IPS-15b (cell line): ENCODE results near the gene WNT7B.

Experiments
- H3K27me3 ChIP-seq: one replicate; pipeline ENCODE4 v1.6.1; 2013; ENCODE audit warnings: low read length; ENCODE audit not compliant: control insufficient read depth, insufficient read depth
- H3K36me3 ChIP-seq: one replicate; pipeline ENCODE4 v1.6.1; 2013; ENCODE audit warnings: low read length; ENCODE audit not compliant: control insufficient read depth, insufficient read depth
- H3K4me1 ChIP-seq: one replicate; pipeline ENCODE4 v1.6.1; 2013; ENCODE audit warnings: mild to moderate bottlenecking, low read length; ENCODE audit not compliant: control insufficient read depth, insufficient read depth
- H3K4me3 ChIP-seq: one replicate; pipeline ENCODE4 v1.5.1; 2013; ENCODE audit warnings: low read depth, low read length
- H3K9ac ChIP-seq: one replicate; pipeline ENCODE4 v1.6.1; 2013; ENCODE audit warnings: low read depth, mild to moderate bottlenecking, low read length
- H3K9me3 ChIP-seq: one replicate; pipeline ENCODE4 v1.6.1; 2013; ENCODE audit warnings: mild to moderate bottlenecking, low read length; ENCODE audit not compliant: control insufficient read depth, insufficient read depth

Gene WNT7B

GRCh38 chr22:45965563-45965962, 11.4 kb downstream of the WNT7B start:
- Histone ChIP-seq H3K36me3 (no peaks in the 10 kb centered on the region), H3K4me1 (no peaks in the 10 kb centered on the region), H3K27me3 (peaks cover 19% of the 10 kb centered on the region)

DNA sequence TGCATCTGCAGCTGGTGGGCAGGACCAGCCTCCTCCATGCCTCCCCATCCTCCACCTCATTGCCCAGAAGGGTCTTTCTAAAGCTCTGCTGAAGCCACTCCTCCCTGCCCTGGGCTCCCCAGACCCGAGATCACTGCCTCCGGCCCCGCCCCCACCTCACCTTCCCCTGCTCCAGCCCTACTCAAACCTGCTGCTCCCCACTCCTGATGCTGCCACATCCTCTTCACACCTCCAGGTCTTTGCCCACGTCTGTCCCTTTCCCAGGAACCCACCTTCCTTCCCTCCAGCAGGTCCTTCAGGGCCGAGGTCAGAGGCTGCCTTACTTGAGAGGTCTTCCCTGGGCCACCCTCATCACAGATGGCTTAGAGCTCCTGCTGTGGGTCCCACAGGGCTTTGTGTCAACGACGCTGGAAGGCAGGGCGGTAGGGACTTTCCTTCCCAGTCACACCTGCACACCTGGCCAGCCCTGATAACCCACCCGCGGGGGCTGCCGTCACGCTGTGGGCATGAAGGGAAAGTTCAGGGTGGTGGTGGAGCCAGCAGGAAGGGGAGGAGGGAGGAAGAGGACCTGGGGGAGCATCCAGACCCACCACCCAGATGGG, 11.9 kb downstream of the WNT7B start:
- H3K9me3 ChIP-seq = no peaks in the 10 kb centered on the region
- no peaks in the 10 kb centered on the region for H3K4me1 ChIP-seq
- H3K4me3 ChIP-seq = no peak overlapping the region
- no peak overlapping the region for H3K9ac ChIP-seq
- no peaks in the 10 kb centered on the region for H3K36me3 ChIP-seq
- peaks cover 13% of the 10 kb centered on the region for H3K27me3 ChIP-seq

More at GRCh38 chr22:45965563-45965962, 11.4 kb downstream of the WNT7B start:
- Histone ChIP-seq H3K9me3 (no peaks in the 10 kb centered on the region), H3K4me3 (no peak overlapping the region), H3K9ac (no peak overlapping the region)

GRCh38 chr22:45964372-45964771, 12.6 kb downstream of the WNT7B start:
- Histone ChIP-seq H3K27me3 (peaks cover 7% of the 10 kb centered on the region), H3K4me1 (no peaks in the 10 kb centered on the region), H3K9me3 (no peaks in the 10 kb centered on the region), H3K9ac (no peak overlapping the region), H3K36me3 (no peaks in the 10 kb centered on the region), H3K4me3 (no peak overlapping the region)

DNA sequence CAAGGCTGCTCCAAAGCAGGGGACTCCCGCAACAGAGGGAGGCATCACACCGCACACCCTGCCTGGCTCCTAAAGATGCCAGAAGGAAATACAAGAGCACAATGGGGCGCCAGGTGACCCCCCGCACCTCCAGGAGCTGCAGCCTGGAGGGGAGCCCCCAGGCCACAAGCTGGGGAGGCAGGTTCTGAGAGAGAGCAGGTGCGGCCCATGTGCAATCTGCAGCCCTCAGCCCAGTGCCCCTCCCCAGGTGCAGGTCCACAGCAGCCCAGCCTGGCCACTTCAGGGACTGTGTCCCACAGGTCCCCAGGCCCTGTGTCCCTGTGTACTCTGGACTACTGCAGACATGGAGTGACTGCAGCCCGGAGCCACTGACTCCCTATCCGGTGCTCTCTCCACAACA, 13.1 kb downstream of the WNT7B start:
- H3K9me3 ChIP-seq = no peaks in the 10 kb centered on the region
- peaks cover 7% of the 10 kb centered on the region for H3K27me3 ChIP-seq
- H3K4me1 ChIP-seq = no peaks in the 10 kb centered on the region
- no peaks in the 10 kb centered on the region for H3K36me3 ChIP-seq
- H3K4me3 ChIP-seq = no peak overlapping the region
- no peak overlapping the region for H3K9ac ChIP-seq

GRCh38 chr22:45962756-45963324, 14.1 kb downstream of the WNT7B start:
- Histone ChIP-seq H3K4me3 (no peak overlapping the region), H3K27me3 (peaks cover under 1% of the 10 kb centered on the region), H3K9me3 (no peaks in the 10 kb centered on the region), H3K4me1 (no peaks in the 10 kb centered on the region), H3K9ac (no peak overlapping the region), H3K36me3 (no peaks in the 10 kb centered on the region)

DNA sequence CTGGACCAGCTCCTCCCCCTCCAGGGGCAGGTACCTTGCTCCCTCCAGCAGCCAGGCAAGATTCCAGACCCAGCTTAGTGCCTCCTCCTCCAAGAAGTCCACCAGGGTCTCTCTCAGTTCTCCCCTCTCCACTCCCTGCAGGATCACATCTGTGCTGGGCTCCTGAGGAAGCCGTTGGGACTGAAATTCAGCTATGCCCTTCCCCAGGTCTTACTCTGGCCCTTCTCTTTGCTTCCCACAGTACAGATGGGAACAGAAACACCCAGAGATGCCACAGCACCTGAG, 14.6 kb downstream of the WNT7B start:
- Histone ChIP-seq H3K9ac (no peak overlapping the region), H3K4me3 (no peak overlapping the region), H3K4me1 (no peaks in the 10 kb centered on the region), H3K27me3 (no peaks in the 10 kb centered on the region), H3K36me3 (no peaks in the 10 kb centered on the region), H3K9me3 (no peaks in the 10 kb centered on the region)

DNA sequence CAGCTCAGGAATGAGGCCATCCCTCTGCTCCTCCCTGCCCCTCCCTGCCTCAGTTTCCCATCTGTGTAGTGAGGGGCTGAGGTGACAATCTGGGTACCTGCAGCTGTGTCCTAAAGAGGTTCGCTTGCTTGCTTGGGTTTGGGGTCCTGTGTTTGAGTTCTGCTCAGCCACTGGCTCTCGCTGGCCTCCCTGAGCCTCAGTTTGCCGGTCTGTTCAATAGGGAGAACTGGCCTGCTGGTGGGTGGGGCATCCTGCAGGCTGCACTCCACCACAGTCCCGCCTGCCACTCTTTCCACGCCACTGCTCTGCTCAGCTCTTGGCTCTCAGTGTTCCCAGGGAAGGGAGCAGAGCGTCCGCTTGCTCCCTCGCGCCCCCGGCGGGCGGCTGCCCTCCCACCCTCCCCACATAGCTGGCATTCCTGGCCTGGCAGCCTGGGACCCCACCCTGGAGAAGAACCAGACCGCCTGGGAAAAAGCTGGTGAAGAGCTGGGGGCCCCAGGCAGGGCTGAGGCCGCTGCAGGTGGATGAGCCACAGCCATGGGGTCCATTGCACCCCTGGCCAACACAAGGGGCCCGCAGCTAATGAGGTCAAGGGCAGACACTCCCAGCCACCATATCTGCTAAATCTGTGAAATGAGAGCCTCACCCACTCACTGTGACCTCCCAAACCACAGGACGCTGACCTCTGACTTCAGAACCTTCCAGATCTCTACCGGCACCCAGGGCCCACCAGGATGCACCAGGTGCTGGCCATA, 15.1 kb downstream of the WNT7B start:
- Histone ChIP-seq H3K4me3 (no peak overlapping the region), H3K36me3 (no peaks in the 10 kb centered on the region), H3K27me3 (no peaks in the 10 kb centered on the region), H3K9me3 (no peaks in the 10 kb centered on the region), H3K9ac (no peak overlapping the region), H3K4me1 (no peaks in the 10 kb centered on the region)

DNA sequence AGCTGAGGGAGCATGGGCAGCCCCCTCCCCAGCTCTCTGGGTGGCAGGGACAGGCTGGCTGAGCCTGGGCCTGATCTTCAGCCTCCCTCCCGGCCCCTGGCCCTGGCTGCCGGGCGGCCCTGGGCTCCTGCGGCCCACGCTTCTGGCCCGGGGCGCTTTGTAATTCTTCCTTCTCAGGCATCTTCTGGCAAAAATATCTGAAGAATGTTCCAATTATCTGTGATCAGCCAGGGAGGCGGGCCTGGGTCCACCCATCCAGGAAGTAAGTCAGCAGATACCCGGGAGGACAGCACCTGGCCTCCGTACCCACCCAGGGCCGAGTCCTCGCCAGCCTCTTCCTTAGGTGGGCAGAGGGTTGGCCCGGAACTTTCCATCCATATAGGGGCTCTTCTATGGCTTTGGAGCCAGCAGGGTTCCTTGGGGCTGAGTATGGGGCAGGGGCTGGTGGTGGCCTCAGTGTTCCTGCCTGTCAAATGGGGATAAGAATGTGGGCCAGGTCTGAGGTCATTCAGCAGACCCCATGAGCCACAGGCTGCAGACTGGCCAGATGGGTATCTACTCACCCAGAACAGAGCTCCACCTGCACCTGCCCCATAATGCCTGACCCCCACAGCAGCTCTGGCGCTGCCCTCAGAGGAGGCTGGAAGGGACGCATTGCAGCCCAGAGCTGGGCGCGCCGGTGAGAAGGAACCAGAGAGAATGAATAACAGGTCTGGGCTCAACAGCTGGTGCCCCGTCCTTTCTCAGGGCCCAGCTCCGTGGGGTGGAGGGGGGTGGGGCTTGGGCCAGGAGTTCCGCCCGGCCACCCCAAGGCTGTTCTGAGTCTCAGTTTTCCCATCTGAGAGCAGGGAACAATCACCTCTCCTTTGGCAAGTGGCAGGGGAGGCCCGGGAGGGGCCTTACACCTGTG, 16.2 kb downstream of the WNT7B start:
- Histone ChIP-seq H3K36me3 (no peaks in the 10 kb centered on the region), H3K9ac (no peak overlapping the region), H3K4me1 (no peaks in the 10 kb centered on the region), H3K9me3 (no peaks in the 10 kb centered on the region), H3K27me3 (no peaks in the 10 kb centered on the region), H3K4me3 (no peak overlapping the region)

- Histone ChIP-seq H3K4me3 (no peak overlapping the region), H3K9ac (no peak overlapping the region), H3K9me3 (no peaks in the 10 kb centered on the region), H3K27me3 (no peaks in the 10 kb centered on the region), H3K36me3 (no peaks in the 10 kb centered on the region), H3K4me1 (no peaks in the 10 kb centered on the region)
These were observed 17.1 kb downstream of the WNT7B start for GRCh38 chr22:45959719-45960476.

DNA sequence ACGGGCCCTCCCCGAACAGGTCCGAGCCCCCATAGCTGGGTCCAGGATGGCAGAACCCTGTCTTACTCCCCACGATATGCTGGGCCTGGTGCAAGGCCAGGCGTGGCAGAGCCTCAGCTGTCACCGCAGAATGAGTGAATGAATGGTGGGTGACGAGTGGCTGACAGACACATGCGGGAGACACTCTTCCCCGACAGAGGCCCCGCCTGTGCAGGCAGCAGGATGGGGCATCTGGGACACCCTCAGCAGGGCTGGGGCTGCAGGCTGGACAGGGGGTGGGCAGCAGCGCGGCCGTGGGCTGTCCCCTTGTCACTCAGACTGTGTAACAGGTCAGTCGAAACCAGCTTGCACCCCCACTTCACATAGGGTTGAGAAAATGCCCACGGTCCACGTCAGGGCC, 18.0 kb downstream of the WNT7B start:
- Histone ChIP-seq H3K4me3 (no peak overlapping the region), H3K4me1 (no peaks in the 10 kb centered on the region), H3K9ac (no peak overlapping the region), H3K36me3 (no peaks in the 10 kb centered on the region), H3K9me3 (no peaks in the 10 kb centered on the region), H3K27me3 (no peaks in the 10 kb centered on the region)

DNA sequence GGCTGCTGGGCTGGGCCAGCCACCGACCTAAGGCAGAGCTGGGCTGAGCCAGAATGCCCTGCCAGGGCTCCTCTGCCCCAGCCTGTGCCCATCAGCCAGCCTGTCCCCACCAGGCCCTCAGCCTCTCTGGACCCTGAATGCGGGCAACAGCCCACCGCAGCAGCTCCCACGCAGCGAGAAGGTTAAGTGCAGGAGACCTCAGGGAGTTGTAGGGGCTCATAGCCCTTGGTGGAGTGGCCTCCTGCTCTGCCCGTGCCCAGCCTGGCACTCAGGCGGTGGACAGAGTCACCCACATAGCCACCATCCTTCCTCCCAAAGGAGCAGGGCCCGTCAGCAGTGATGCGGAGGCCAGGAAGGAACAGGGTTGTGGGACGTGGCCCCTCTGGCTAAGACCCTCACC, 19.1 kb downstream of the WNT7B start:
- Histone ChIP-seq H3K36me3 (no peaks in the 10 kb centered on the region), H3K27me3 (no peaks in the 10 kb centered on the region), H3K4me1 (no peaks in the 10 kb centered on the region), H3K4me3 (no peak overlapping the region), H3K9me3 (no peaks in the 10 kb centered on the region), H3K9ac (no peak overlapping the region)
